Omental fat pad (tissue), 4 donors: Measurements from ENCODE around the gene HP. TPM values are rescaled to one million over a fixed set of nuclear protein-coding genes. Genes with fewer than 3 reads are reported as not detected.

ENCODE experiments used
- ATAC-seq: fragments of 150-250 bp; one replicate; pipeline ENCODE4 v1.9.1; 2016; ENCODE audit warnings: mild to moderate bottlenecking, moderate library complexity; ENCODE audit not compliant: low FRiP score
- DNase-seq: peaks from one replicate; pipeline ENCODE4 v3.0.0-alpha.2; 2019; ENCODE audit warnings: low spot score
- CTCF ChIP-seq, 3 donors: fragments of 450-650 bp; IDR thresholded peaks; one replicate each; pipeline ENCODE4 v1.5.1; 2016 to 2017; ENCODE audit warnings: antibody characterized with exemption in 3 of 3, mild to moderate bottlenecking in 3 of 3, moderate library complexity in 2 of 3
- total RNA-seq, 4 donors: library from RNA; depleted of rRNA; stranded (reverse); fragments of >200 nt; gene quantifications; one replicate each; pipeline ENCODE4 v1.1.0, GENCODE V29; 2016

HP gene
- total RNA-seq, 4 donors from 2014 or later = 48.9 to 4,795 (median 1,381) TPM

GRCh38 chr16:72101195-72101594, 46.9 kb downstream of the HP start:
- TF ChIP-seq CTCF (IDR thresholded peaks at IDR 0.05) = no peak
- ATAC-seq (no peak), DNase-seq (no peak)

GRCh38 chr16:72104905-72105304, 50.6 kb downstream of the HP start:
- no peak for TF ChIP-seq CTCF (IDR thresholded peaks at IDR 0.05)
- ATAC-seq (no peak), DNase-seq (no peak)

- DNase-seq (no peak), ATAC-seq (no peak)
- no peak for TF ChIP-seq CTCF (IDR thresholded peaks at IDR 0.05)
Measured at GRCh38 chr16:72105978-72106377, 51.7 kb downstream of the HP start.

DNA sequence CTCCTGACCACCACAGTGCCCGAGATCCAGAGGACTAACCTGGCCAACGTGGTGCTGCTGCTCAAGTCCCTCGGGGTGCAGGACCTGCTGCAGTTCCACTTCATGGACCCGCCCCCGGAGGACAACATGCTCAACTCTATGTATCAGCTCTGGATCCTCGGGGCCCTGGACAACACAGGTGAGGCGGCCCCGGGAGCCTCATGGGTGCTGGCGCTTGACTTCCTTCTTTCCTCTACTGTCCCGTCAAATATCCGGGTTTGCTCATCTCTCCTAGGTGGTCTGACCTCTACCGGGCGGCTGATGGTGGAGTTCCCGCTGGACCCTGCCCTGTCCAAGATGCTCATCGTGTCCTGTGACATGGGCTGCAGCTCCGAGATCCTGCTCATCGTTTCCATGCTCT, 53.1 kb downstream of the HP start:
- DNase-seq = no peak
- no peak for ATAC-seq
- TF ChIP-seq CTCF (IDR thresholded peaks at IDR 0.05) = no peak

DNA sequence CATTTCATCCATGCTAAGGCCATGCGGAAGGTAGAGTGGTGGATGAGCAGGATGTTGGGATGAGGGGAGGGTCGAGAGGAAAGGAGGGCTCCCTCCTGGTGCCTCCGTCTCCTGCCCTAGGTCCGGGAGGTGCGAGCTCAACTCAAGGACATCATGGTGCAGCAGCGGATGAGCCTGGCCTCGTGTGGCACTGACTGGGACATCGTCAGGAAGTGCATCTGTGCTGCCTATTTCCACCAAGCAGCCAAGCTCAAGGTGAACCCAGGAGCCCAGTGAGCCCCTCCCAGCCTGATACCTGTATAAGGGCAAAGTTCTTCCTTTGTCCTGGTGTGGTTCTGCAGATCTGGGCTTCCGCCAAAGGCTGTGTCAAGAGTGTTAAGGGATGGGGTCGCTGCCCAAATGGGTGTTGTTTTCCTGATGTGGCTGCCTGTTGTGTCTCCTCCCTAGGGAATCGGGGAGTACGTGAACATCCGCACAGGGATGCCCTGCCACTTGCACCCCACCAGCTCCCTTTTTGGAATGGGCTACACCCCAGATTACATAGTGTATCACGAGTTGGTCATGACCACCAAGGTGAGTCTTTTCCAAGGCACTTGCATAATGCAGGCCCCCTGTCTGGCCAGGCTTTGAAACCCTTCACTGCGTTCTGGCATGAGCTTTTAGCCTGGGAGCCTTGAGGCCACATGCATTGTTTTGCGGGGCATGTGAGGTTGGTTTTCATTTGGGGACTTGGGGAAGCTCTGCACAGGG, 54.2 kb downstream of the HP start:
- DNase-seq (no peak), ATAC-seq (no peak)
- no peak for TF ChIP-seq CTCF (IDR thresholded peaks at IDR 0.05)

DNA sequence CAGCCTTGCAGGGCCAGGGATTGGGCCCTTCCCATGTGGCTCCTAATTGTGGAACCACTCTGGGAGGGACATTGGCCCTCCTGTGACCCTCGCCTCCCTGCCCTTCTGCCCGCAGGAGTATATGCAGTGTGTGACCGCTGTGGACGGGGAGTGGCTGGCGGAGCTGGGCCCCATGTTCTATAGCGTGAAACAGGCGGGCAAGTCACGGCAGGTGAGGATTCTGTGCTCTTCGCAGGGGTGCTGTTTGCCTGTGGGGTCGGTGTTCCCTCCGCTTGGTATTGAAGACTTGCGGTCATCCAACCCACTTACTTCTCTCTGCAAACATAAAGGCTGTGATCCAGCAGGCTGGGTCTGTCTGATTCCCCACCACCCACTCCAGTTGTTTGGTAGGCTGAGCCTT, 55.0 kb downstream of the HP start:
- no peak for TF ChIP-seq CTCF (IDR thresholded peaks at IDR 0.05)
- no peak for DNase-seq
- no peak for ATAC-seq

GRCh38 chr16:72109966-72110530, 55.7 kb downstream of the HP start:
- ATAC-seq = no peak
- no peak for TF ChIP-seq CTCF (IDR thresholded peaks at IDR 0.05)
- DNase-seq = no peak
